HG02840 (cell line): ENCODE results near the gene ATG7.
"Not testable (repeated sequence)": the region's sequence is repeated elsewhere in the genome, so short reads cannot be mapped to it uniquely, and the experiment has no call there.

Experiments
- ATAC-seq: cut with Tn5 transposase; IDR thresholded peaks from one replicate; pipeline ENCODE4 v1.9.1; 2021; ENCODE audit warnings: mild to moderate bottlenecking, moderate library complexity, moderate number of reproducible peaks; ENCODE audit not compliant: unreplicated experiment, low FRiP score

ATG7 gene

GRCh38 chr3:11562277-11562881 lies 290.2 kb downstream of the ATG7 start:
- ATAC-seq = no peak

DNA sequence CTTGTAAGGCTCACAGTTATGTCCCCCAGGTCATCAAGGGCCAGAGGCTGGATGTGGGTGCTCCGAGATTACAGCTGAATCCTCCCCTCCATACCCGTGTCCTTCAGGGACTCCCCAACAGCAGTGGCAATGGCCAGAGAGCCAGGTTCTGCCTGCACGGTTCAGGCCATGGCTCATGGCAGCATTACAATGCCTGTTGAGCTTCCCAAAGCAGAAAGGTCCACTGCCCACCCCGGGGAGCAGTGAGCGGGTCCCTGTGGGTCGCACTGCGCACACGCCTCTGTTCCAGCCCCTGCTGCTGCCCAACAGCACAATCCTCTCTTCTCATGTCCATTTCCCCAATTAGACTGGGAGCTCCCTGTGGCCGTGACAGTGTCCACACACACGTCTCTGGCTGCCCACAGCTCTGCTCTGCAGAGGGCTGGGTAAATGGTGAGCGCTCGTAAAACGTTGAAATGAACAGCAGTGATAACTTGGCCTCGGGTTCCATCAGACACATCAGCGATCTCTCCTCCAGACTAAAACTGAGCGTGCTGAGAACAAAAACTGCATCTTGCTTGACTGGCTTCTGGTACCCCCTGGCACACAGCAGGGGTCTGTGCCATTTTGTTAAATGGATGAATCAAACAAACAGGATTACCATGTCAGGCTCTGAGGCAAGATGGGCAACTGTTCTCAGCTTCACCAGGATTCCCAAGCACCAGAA lies 291.1 kb downstream of the ATG7 start:
- no peak for ATAC-seq

- ATAC-seq = no peak
These were observed 291.6 kb downstream of the ATG7 start for GRCh38 chr3:11563865-11564185.

DNA sequence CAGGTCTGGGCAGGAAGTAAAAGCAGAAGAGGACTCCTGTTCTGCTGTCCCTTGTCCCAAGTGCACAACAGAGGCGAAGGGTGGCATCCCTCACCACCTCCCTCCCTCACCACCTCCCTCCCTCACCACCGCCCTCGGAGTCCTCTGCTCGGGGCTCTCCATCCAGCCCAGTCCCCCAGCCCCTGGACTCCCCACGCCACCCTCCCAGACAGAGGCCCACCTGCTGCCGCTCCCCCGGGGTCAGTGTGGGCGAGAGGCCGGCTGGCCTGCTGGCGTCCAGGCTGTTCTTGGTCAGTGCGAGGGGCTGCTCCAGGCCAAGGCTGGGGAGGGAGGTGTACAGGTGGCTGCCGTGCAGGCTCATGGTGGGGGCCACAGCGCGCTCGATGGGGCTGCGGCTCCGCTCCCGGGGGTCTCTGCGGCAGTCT lies 292.4 kb downstream of the ATG7 start:
- ATAC-seq = no peak

DNA sequence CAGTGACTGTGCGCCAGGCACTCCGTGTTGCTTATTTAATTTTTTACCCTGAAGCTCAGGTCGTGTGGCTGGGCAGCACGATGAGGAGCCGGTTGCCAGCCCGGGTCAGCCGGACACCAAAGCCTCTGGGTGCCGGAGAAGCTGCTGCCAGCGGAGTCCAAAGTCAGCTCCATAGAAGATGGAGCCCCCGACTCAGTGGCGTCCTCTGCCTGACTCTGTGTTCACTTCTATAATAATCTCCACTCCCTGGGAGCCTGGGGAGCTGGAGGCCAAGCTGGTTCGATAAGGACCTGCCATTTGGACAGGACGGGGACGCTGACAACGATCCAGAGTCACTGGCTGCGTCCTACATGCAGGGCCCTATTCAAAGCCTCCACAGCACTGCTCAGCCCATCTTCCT lies 292.9 kb downstream of the ATG7 start:
- ATAC-seq = no peak

DNA sequence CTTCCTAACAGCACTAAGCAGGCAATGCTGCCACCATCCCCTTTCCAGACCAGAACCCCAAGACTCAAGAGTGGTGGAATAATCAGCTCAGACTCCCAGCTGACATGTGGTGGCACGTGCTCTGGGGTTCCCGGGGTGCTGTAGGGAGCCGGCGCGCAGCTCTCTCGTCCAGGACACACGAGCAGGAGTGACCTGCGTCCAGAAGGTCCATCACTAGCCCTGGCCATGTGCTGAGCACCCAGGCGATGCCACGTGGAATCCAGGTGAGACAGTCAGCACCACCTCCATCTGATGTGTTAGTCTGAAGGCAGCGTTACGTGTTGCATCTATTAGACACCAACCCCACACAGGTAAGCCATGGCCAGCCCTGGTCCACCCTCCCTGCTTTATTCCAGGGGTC lies 293.3 kb downstream of the ATG7 start:
- no peak for ATAC-seq

GRCh38 chr3:11565932-11566331 lies 293.7 kb downstream of the ATG7 start:
- ATAC-seq = no peak

DNA sequence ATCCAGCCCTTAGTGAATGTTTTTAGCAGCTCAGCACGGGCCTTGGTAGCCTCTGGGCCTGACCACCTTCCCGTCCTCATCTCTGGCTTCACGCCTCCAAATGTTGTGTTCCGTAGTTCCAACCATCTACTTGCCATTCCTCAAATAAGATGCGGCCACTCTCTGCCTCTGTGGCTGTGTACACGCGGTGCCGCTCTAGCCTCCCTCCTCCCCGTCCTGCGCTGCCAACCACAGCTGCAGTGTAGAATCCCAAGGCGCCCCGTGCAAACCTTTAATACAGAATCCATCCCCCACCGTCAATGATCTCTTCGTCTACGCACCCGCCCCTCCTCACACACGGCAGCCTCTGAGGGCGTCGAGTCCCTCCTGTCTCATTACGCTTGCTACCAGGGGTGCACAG lies 294.3 kb downstream of the ATG7 start:
- no peak for ATAC-seq

DNA sequence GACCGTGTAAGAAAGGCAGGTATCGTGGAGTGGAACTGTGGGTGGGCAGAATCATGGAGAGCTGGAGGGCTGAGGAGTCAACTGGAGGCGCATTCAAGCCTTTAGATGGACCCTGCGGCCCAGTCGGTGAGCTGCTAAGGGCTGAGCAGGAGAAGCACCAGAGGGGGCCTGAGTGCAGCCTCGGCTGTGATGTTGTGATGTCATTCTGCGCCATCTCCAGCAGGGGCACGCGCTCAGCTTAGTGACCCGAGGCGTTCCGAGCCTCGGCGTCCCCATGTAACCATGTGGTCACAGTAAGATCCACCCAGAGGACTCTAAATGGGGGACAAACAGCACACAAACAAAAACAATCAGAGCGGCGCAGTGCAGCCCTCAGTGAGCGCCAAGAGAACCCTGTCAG lies 294.7 kb downstream of the ATG7 start:
- ATAC-seq = no peak

- ATAC-seq = no peak
These were observed 295.6 kb downstream of the ATG7 start for GRCh38 chr3:11567516-11568467.

DNA sequence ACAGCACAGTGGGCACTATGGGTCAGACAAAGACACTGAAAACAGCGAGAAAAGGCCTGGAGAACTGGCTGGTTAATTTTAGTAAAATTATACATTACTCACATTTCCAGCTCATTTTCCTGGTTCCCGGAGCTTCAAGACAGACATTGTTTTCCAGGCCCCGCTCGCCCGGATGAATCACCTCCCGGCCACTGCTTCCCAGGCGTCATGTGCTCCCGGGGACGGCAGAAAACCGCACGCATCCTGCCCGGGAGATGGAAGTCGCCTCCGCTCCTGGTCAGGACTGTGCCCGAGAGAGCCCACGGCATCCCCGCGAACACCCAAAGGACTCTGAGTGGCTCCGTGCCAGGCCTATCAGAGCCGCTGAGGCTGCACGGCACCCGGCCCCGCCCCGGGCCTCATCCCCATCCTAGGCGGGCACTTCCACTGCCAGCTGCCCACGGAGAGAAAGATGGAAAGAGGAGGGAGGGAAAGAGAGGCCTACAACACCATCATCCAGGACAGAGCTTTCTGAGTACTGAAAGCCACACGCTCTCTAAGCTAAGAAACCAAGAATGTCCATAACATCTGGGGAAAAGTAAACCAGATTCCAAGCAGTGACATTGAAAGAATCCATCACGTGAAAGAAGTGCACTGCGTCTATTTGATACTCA lies 296.4 kb downstream of the ATG7 start:
- no peak for ATAC-seq

DNA sequence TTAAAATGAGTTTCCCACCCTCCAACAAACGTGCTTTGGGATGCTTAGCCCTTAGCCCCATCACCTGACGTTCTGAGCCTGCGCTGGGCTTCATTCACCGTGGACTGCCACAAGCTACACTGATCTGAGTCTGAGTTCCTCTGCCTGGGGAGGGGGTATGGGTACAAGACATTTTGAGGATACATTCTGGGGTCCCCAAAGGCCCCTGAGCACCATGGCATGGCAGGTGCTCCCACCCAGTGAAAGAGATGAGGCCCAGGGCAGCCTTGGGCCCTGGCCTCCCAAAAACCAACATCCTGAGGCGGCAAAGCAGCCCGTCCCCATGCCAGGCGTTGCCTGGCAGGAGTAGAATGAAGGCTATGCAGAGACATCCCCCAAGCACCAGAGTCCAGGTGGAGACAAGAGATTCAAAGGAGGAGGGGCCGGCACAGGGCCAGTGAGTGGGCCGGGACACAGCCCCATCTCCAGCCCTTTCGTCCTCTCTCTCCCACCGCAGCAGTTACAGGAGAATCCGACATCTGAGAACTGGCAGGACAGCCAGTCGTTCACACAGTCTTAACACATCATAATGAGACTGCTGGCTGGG lies 297.1 kb downstream of the ATG7 start:
- ATAC-seq = no peak

DNA sequence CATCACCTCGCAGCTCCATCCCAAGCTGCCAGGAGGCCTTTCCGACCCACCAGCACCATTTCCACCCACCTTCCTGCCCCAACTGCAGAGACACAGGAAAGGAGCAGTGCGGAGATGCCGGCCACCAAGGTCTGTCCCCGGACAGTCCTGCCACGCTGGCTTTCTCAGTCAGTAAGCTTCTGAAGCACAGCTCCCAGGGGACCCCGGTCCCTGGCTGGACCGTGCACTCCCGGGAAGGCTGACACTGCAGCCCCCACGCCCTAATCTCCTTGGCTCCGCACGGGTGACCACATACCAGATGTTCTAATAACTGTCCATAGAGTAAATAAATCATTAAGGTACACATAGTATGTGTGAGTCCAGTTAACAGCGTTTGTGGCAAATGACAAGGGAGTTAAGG lies 298.1 kb downstream of the ATG7 start:
- no peak for ATAC-seq

DNA sequence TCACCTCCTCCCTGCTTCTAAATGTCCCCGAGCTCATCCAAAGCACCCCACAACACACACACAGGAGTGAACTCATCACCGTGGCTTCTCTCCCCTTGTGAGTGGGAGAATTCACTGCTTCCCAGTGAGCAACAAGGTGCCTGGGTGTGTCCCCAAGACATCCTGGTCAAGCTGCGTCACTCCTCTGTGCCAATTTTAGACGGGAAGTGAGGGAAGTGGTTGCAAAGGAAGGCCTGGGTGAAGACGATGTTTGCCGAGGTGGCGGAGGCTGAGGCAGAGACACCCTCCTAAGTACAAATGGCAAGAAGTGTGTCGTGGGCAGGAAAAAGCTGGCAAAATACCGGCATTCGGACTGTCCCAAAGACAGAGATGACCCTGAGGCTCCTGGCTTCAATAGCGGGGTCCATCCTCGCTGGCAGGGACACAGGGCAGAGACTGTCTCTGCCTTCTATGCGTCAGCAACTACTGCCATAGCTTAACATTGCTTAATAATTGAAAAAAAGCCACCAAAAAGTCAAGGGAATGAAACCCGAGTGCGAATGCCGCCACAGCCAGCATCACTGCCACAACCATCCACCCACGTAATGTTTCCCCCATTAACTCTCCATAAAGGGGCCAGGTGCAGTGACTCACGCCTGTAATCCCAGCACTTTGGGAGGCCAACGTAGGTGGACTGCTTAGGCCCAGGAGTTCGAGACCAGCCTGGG lies 298.7 kb downstream of the ATG7 start:
- no peak for ATAC-seq

DNA sequence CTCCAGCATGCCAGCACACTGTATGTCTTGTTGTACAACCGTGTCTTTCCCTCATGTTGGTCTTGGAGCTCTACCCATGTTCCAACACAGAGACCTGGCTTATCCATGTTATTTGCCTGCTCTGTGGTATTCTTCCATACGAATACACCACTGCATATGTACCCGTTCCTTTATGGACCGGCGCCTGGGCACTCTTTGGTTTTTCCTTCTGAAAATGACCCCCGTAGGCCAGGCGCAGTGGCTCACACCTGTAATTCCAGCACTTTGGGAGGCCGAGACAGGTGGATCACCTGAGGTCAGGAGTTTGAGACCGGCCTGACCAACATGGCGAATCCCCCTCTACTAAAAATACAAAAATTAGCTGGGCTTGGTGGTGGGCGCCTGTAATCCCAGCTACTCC lies 300.5 kb downstream of the ATG7 start:
- not testable (repeated sequence) for ATAC-seq

- ATAC-seq = no peak
These were observed 302.9 kb downstream of the ATG7 start for GRCh38 chr3:11574981-11575669.

DNA sequence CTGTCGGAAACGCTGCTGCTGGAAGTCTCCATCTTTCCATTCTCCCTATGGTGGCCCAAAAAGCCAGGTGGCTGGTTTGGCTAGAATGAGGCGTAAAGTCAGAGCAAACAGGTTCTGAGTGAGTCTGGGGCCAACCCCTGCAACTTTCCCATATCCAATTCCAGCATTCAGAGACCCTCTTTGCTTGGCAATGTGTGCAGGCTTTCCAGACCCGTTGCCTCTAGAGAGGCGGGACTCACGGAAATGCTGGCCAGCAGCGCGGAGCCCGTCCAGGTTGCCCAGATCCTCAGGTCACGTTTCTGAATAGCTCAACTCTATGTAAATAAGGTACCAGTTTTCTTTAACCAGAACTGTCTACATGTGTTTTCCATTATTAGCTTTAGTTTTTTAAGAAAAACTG lies 303.5 kb downstream of the ATG7 start:
- ATAC-seq = no peak

- no peak for ATAC-seq
These were observed 304.3 kb downstream of the ATG7 start for GRCh38 chr3:11576453-11576852.

GRCh38 chr3:11578169-11578568 lies 306.0 kb downstream of the ATG7 start:
- ATAC-seq = no peak
